Ovary (tissue), 9 donors: ENCODE results near the gene ADD2. TPM values are rescaled to one million over a fixed set of nuclear protein-coding genes. Genes with fewer than 3 reads are reported as not detected.

Experiments used
- DNase-seq, 5 donors: peaks; one replicate each; pipeline ENCODE4 v3.0.0-alpha.2; 2019 to 2020
- H3K27ac ChIP-seq, 2 donors: fragments of 200-600 bp; one replicate each; pipeline versions ENCODE4 v1.5.1 to v1.8.0; 2019 to 2022
- H3K27me3 ChIP-seq: fragments of 200-600 bp; one replicate; pipeline ENCODE4 v1.8.0; 2022
- H3K36me3 ChIP-seq: fragments of 200-600 bp; sonication (generic); one replicate; pipeline ENCODE4 v1.5.1; 2019
- H3K4me1 ChIP-seq: one replicate; pipeline ENCODE4 v1.8.1; 2013; ENCODE audit warnings: mild to moderate bottlenecking, moderate library complexity; ENCODE audit not compliant: insufficient read depth
- H3K4me3 ChIP-seq: fragments of 200-600 bp; sonication (generic); one replicate; pipeline ENCODE4 v1.5.1; 2017
- H3K9me3 ChIP-seq, 2 donors: fragments of 200-600 bp in 1 of 2; sonication (generic) in 1 of 2; one replicate each; pipeline versions ENCODE4 v1.5.1 to v1.8.1; 2013 to 2019; ENCODE audit warnings: mild to moderate bottlenecking in 1 of 2, moderate library complexity in 1 of 2
- CTCF ChIP-seq, 3 donors: fragments of 450-650 bp in 2 of 3; fragments of 200-600 bp in 1 of 3; IDR thresholded peaks; one replicate each; pipeline versions ENCODE4 v1.5.1 to v1.8.0; 2016 to 2022; ENCODE audit warnings: antibody characterized with exemption in 3 of 3, mild to moderate bottlenecking in 1 of 3
- EP300 ChIP-seq: sonication (generic); formaldehyde crosslinking; IDR thresholded peaks from one replicate; pipeline ENCODE4 v1.6.1; 2017; ENCODE audit warnings: antibody characterized with exemption
- POLR2A ChIP-seq: fragments of 450-650 bp; IDR thresholded peaks from one replicate; pipeline ENCODE4 v1.6.1; 2017; ENCODE audit warnings: antibody characterized with exemption, mild to moderate bottlenecking, moderate library complexity
- WGBS, 3 donors: extraction: QIAGEN DNeasy Blood & Tissue Kit in 1 of 3; methylation state at CpG; one replicate each; pipeline versions ENCODE4 v1.1.5 to v1.1.7; 2013 to 2017; 5-methylcytosine and 5-hydroxymethylcytosine counted together
- intact Hi-C, 4 donors: fragments of 100-400 bp; cut with DNase I; formaldehyde crosslinking; loops; one replicate each; pipeline versions ENCODE4 v1.11.0 to v1.15.1; 2022 to 2023
- polyA plus RNA-seq, 2 donors: library from polyadenylated mRNA; stranded (reverse); fragments of 200-250 nt in 1 of 2; fragments of 350-450 nt in 1 of 2; fragmentation: Illumina TruSeq in 1 of 2; extraction: RNeasy Lipid Tissue Mini Kit (QIAGEN cat#74804) in 1 of 2; gene quantifications; one replicate each; pipeline ENCODE4 v1.2.3, GENCODE V29; 2013 to 2014
- total RNA-seq, 7 donors: library from RNA; depleted of rRNA in 2 of 7; stranded (reverse); fragments of >200 nt in 2 of 7; fragmentation: NEBNext Ultra II Directional in 3 of 7; extraction: Animal tissue kit (Norgen Biotek cat#: 25700) in 3 of 7; gene quantifications; one replicate each; pipeline versions ENCODE4 v1.1.0 to v1.2.4, GENCODE V29; 2016 to 2023
- donor health status: DM: no; HTN: no; CAD: no; lungs with moderate emphysema.
- donor health status: DM: no; HTN: no; CAD: no.
- donor health status: Bipolar disorder and iron deficiency.
- donor health status: DM: yes; HTN: yes; CAD: no.
- donor health status: DM: no; HTN: no; CAD: no.
- donor health status: DM: yes; HTN: yes; CAD: no.

The ADD2 gene
- total and polyA plus RNA-seq, 9 donors, result 0.29 to 6.2 (median 0.82) TPM

- H3K9me3 ChIP-seq, result no peaks in the 10 kb centered on the region
- intact Hi-C loops, result no loop called here
- no peaks in the 10 kb centered on the region for H3K36me3 ChIP-seq
- no peak for DNase-seq
- no peaks in the 10 kb centered on the region for H3K4me1 ChIP-seq
- no peak for TF ChIP-seq POLR2A
- H3K27me3 ChIP-seq, result no peaks in the 10 kb centered on the region
- 79 to 85% (median 83%) methylated on average over 1 of the region's 1 CpG for WGBS, 3 donors
- H3K4me3 ChIP-seq, result no peak overlapping the region
- H3K27ac ChIP-seq, result no peak overlapping the region
Observed at GRCh38 chr2:70633508-70633907, 134.5 kb downstream of the ADD2 start.

GRCh38 chr2:70632966-70633365 is 135.0 kb downstream of the ADD2 start:
- Histone ChIP-seq H3K27ac (no peak overlapping the region), H3K27me3 (no peaks in the 10 kb centered on the region), H3K9me3 (no peaks in the 10 kb centered on the region), H3K4me3 (no peak overlapping the region), H3K36me3 (no peaks in the 10 kb centered on the region), H3K4me1 (no peaks in the 10 kb centered on the region)
- DNase-seq, result no peak
- intact Hi-C loops, result no loop called here
- WGBS, 3 donors, result 24 to 47% (median 28%) methylated on average over 1 of the region's 1 CpG
- TF ChIP-seq POLR2A (no peak), EP300 (no peak), CTCF (IDR thresholded peaks at IDR 0.05) (no peak)

- no peaks in the 10 kb centered on the region for H3K9me3 ChIP-seq
- H3K4me1 ChIP-seq, result no peaks in the 10 kb centered on the region
- H3K36me3 ChIP-seq, result no peaks in the 10 kb centered on the region
- DNase-seq, result no peak
- no peak overlapping the region for H3K27ac ChIP-seq
- H3K27me3 ChIP-seq, result no peaks in the 10 kb centered on the region
- no peak overlapping the region for H3K4me3 ChIP-seq
- intact Hi-C loops, result no loop called here
- TF ChIP-seq POLR2A (no peak), CTCF (IDR thresholded peaks at IDR 0.05) (no peak), EP300 (no peak)
- 17 to 34% (median 29%) methylated on average over 1 of the region's 1 CpG for WGBS, 3 donors
Observed at GRCh38 chr2:70632388-70632787, 135.6 kb downstream of the ADD2 start.

GRCh38 chr2:70630761-70631160 is 137.2 kb downstream of the ADD2 start:
- Histone ChIP-seq H3K27ac (no peak overlapping the region), H3K4me1 (peaks cover 3% of the 10 kb centered on the region), H3K9me3 (no peaks in the 10 kb centered on the region), H3K36me3 (no peaks in the 10 kb centered on the region), H3K4me3 (no peak overlapping the region), H3K27me3 (no peaks in the 10 kb centered on the region)
- no peak for DNase-seq
- no peak for TF ChIP-seq CTCF (IDR thresholded peaks at IDR 0.05)
- TF ChIP-seq EP300, result no peak
- no peak for TF ChIP-seq POLR2A
- intact Hi-C loops, result no loop called here
- 71 to 93% (median 89%) methylated on average over 1 of the region's 1 CpG for WGBS, 3 donors

GRCh38 chr2:70627211-70627898 is 140.6 kb downstream of the ADD2 start:
- intact Hi-C loops, result no loop called here
- H3K27ac ChIP-seq, result peak overlapping the region in 1 of 2 donors; percentile 10
- H3K4me1 ChIP-seq, result peaks cover 3% of the 10 kb centered on the region
- no peak for DNase-seq
- TF ChIP-seq EP300 (no peak), POLR2A (no peak), CTCF (IDR thresholded peaks at IDR 0.05) (no peak)
- no peaks in the 10 kb centered on the region for H3K36me3 ChIP-seq
- 4 to 17% (median 16%) methylated on average over 2 of the region's 2 CpGs for WGBS, 3 donors
- no peak overlapping the region for H3K4me3 ChIP-seq
- no peaks in the 10 kb centered on the region for H3K27me3 ChIP-seq
- no peaks in the 10 kb centered on the region for H3K9me3 ChIP-seq
